ENCODE results near the gene ZNF790. TPM values are rescaled to one million over a fixed set of nuclear protein-coding genes. Genes with fewer than 3 reads are reported as not detected.

Gene ZNF790
- total RNA-seq, 1 experiment from 2014 or later, result 7.2 TPM

GRCh38 chr19:36772311-36773222 is 65.6 kb downstream of the ZNF790 start, which contains the start of gene ZNF850:
Gene ZNF850 (minus strand): TSS chr19:36772807. CDS start chr19:36762606, 10,201 bp downstream.
- peak; percentile 96 for DNase-seq (ENCODE audit: low read depth)

DNA sequence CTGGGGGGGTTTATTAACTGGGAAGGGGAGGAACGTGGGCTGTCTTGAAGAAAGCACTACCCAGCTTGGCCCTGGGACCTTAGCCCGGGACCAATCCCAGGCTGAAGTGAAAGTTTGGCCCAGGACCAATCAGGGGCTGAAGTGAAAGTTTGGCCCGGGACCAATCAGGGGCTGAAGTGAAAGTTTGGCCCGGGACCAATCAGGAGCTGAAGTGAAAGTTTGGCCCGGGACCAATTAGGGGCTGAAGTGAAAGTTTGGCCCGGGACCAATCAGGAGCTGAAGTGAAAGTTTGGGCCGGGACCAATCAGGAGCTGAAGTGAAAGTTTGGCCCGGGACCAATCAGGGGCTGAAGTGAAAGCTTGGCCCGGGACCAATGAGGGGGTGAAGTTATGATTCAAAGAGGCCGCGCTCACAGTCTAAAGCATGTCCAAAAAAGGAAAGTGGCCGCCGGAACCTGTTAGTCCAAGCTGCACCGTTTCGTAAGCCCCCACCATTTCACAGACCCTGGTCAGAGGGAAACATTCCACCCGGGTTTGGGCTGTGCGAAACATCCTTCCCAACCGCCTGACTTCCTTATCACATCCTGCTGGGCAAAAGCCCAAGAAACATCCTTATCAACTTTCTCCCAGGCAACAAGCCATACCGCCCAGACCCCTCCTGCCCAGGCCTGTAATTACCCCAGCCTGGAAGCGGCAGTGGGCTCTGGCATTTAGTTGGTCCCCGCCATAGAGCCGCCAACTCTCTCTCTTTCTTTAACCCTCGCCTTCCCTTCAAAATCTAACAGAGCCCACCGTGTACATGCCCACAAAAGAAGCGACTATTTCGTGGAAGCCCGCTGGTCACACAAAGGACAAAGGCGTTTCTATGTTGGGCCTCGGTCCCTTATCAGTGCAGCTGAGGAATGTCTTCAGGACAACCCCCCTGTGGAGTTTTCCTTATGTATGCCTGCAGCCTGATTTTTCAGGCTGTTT is 66.6 kb downstream of the ZNF790 start:
- peak; percentile 86 for DNase-seq (ENCODE audit: low read depth)

Other genes starting within 250 kb of the ZNF790 start
- 3.4 and 3.5 TPM in 2 replicates for gene ZNF382, start 233.1 kb downstream of the ZNF790 start, total RNA-seq (2014; rRNA removed; shearing (Covaris generic))
- gene ZNF461, start 171.6 kb downstream of the ZNF790 start, total RNA-seq (2014; rRNA removed; shearing (Covaris generic)), result 8.8 and 12.1 TPM in 2 replicates
- 5.5 and 13.8 TPM in 2 replicates for gene ZNF567, start 150.8 kb downstream of the ZNF790 start, total RNA-seq (2014; rRNA removed; shearing (Covaris generic))
- gene ZNF850, start 65.6 kb downstream of the ZNF790 start, total RNA-seq (2014; rRNA removed; shearing (Covaris generic)), result 3.8 and 4.1 TPM in 2 replicates
- gene ZNF345, start 12.5 kb upstream of the ZNF790 start, total RNA-seq (2014; rRNA removed; shearing (Covaris generic)), result 2.5 and 3.2 TPM in 2 replicates
- 4.9 and 6.6 TPM in 2 replicates for gene ZNF829, start 77.9 kb upstream of the ZNF790 start, total RNA-seq (2014; rRNA removed; shearing (Covaris generic))
- 9.7 and 10.5 TPM in 2 replicates for gene ZNF568, start 77.9 kb upstream of the ZNF790 start, total RNA-seq (2014; rRNA removed; shearing (Covaris generic))
- 9.4 and 10.6 TPM in 2 replicates for gene ZNF420, start 240.0 kb upstream of the ZNF790 start, total RNA-seq (2014; rRNA removed; shearing (Covaris generic))